Measurements from ENCODE around the gene CERS6. TPM values are rescaled to one million over a fixed set of nuclear protein-coding genes. Genes with fewer than 3 reads are reported as not detected.
"Not testable (repeated sequence)": the region's sequence is repeated elsewhere in the genome, so short reads cannot be mapped to it uniquely, and the experiment has no call there.

CERS6 gene
- total and polyA plus RNA-seq, 12 donors, result 5.0 to 110 (median 29.6) TPM

GRCh38 chr2:168500516-168500915 is 44.4 kb downstream of the CERS6 start:
- no peak for DNase-seq
- Histone ChIP-seq H3K27ac (no peak overlapping the region), H3K9me3 (replicated peaks in 1 of 3) (no peaks in the 10 kb centered on the region), H3K4me1 (replicated peaks in 1 of 2) (no peaks in the 10 kb centered on the region), H3K4me3 (no peak overlapping the region), H3K27me3 (no peaks in the 10 kb centered on the region), H3K36me3 (replicated peaks in 1 of 2) (no peaks in the 10 kb centered on the region)
- intact Hi-C loops (cut with DNase I), result no loop called here
- TF ChIP-seq POLR2A (IDR thresholded peaks at IDR 0.05) (no peak), CTCF (IDR thresholded peaks at IDR 0.05) (no peak)

GRCh38 chr2:168501466-168502065 is 45.5 kb downstream of the CERS6 start:
- 89 to 98% (median 93%) methylated on average over 4 of the region's 4 CpGs for WGBS, 4 donors
- TF ChIP-seq CTCF (IDR thresholded peaks at IDR 0.05) (no peak), POLR2A (IDR thresholded peaks at IDR 0.05) (no peak)
- Histone ChIP-seq H3K27me3 (no peaks in the 10 kb centered on the region), H3K4me1 (replicated peaks in 1 of 2) (no peaks in the 10 kb centered on the region), H3K9me3 (replicated peaks in 1 of 3) (no peaks in the 10 kb centered on the region), H3K27ac (no peak overlapping the region), H3K36me3 (replicated peaks in 1 of 2) (no peaks in the 10 kb centered on the region), H3K4me3 (no peak overlapping the region)
- intact Hi-C loops (cut with DNase I), result no loop called here
- no peak for DNase-seq

- DNase-seq; H3K9me3 ChIP-seq (replicated peaks in 1 of 3); H3K4me3 ChIP-seq; intact Hi-C loops (cut with DNase I); H3K27ac ChIP-seq; H3K36me3 ChIP-seq (replicated peaks in 1 of 2); H3K27me3 ChIP-seq; H3K4me1 ChIP-seq (replicated peaks in 1 of 2): not testable (repeated sequence)
- 93 to 100% (median 99%) methylated on average over 2 of the region's 2 CpGs for WGBS, 4 donors
Observed at GRCh38 chr2:168502852-168503251, 46.8 kb downstream of the CERS6 start.

- H3K27me3 ChIP-seq, result no peaks in the 10 kb centered on the region
- no peak overlapping the region for H3K27ac ChIP-seq
- WGBS, 4 donors, result 92 to 98% (median 95%) methylated on average over 3 of the region's 3 CpGs
- no peak for DNase-seq
- no peak for TF ChIP-seq POLR2A (IDR thresholded peaks at IDR 0.05)
- no peak for TF ChIP-seq CTCF (IDR thresholded peaks at IDR 0.05)
- no peak overlapping the region for H3K4me3 ChIP-seq
- H3K4me1 ChIP-seq (replicated peaks in 1 of 2), result no peaks in the 10 kb centered on the region
- no peaks in the 10 kb centered on the region for H3K36me3 ChIP-seq (replicated peaks in 1 of 2)
- H3K9me3 ChIP-seq (replicated peaks in 1 of 3), result no peaks in the 10 kb centered on the region
- intact Hi-C loops (cut with DNase I), result no loop called here
Observed at GRCh38 chr2:168503901-168504300, 47.8 kb downstream of the CERS6 start.

GRCh38 chr2:168504323-168504722 is 48.3 kb downstream of the CERS6 start:
- H3K27me3 ChIP-seq, result no peaks in the 10 kb centered on the region
- H3K27ac ChIP-seq, result no peak overlapping the region
- H3K9me3 ChIP-seq (replicated peaks in 1 of 3), result no peaks in the 10 kb centered on the region
- intact Hi-C loops (cut with DNase I), result no loop called here
- no peaks in the 10 kb centered on the region for H3K36me3 ChIP-seq (replicated peaks in 1 of 2)
- TF ChIP-seq CTCF (IDR thresholded peaks at IDR 0.05) (no peak), POLR2A (IDR thresholded peaks at IDR 0.05) (no peak)
- 95 to 100% (median 97%) methylated on average over 2 of the region's 2 CpGs for WGBS, 4 donors
- no peaks in the 10 kb centered on the region for H3K4me1 ChIP-seq (replicated peaks in 1 of 2)
- no peak for DNase-seq
- H3K4me3 ChIP-seq, result no peak overlapping the region
